ENCODE data around the gene AGBL4.

The AGBL4 gene

GRCh38 chr1:48876330-48876785 lies 1147.4 kb downstream of the AGBL4 start:
- no peak for DNase-seq

DNA sequence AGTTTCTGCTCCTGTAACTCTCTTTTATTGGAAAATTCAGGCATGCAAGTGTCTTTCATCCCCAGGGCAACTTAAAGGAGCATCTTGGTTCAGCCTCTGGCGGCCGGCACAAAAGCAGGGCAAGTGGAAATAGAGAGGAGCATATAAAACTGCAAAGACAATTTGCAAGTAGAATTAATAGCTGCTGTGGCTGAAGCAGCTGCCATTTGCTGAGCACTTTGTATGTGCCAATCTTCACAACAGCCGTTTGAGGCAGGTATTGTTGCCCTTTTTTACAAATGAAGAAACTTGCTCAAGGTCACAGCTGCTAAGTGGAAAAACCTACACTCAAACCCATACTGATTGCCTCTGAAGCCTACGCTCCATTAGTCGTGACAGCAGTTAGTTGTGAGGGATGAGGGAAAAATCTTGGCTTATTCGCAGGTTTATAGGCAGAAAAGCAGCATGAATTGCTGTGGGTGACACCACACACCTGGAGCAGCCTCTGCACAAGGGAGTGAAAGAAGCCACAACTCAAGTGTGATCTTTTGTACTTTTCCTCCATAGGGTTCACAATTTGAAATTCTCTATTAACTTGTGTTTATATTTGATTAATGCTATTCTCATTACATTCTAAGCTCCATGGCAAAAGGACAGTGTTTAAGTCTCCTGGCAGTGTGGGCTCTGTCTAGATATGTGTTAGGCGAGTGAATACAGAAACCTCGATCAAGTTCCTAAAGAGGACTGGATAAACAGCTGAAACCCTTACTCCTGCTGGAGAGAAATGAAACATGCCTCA lies 1148.0 kb downstream of the AGBL4 start:
- no peak for DNase-seq

DNA sequence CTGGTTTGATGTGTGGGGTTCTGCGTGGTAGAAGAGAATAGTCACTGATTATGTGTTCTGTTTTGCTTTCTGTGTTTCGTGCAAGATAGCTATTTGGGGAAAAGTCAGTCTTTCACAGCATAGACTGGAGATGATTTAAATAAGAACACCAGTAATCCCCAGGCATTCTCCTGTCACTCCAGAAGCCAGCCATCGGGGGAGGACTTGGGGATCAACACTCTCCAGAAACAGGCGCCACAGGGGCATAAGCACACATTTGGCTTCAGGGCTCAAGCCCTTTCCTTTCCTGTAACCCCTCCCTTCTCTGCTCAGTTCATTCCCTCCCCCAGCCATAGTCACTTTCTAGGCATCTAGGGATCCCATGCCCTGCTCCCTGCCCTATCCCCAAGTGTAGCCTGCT lies 1149.8 kb downstream of the AGBL4 start:
- no peak for DNase-seq

GRCh38 chr1:48870596-48870995 lies 1153.2 kb downstream of the AGBL4 start:
- no peak for DNase-seq

GRCh38 chr1:48869116-48869893 lies 1154.4 kb downstream of the AGBL4 start:
- no peak for DNase-seq

- no peak for DNase-seq
Observed at GRCh38 chr1:48864913-48865312, 1158.8 kb downstream of the AGBL4 start.

- DNase-seq = no peak
Observed at GRCh38 chr1:48859456-48859855, 1164.3 kb downstream of the AGBL4 start.

DNA sequence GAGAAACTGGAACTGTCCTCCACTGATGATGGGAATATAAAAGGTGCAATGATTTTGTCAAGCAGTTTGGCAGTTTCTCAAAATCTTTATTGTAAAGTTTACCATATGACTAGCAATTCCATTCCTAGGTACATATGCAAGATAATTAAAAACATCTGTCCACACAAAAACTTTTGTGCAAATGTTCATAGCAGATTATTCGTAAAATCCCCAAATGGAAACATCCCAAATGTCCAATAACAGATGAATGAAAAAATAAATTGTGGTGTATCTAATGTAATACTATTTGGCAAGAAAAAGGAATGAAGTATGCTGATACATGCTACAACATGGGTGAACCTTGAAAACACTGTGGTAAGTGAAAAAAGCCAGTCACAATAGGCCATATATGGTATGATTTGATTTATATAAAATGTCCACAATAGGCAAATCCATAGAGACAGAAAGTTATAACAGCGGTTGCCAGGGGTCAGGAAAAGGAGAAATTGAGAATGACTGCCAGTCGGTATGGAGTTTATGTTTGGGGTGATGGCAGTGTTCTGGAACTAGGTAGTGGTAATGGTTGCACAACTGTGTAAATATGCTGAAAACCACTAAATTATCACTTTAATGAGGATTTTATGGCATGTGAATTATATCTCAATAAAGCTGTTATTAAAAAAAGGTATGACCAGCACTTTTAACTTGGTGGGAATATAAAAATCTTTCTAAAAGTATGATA lies 1165.4 kb downstream of the AGBL4 start:
- no peak for DNase-seq

DNA sequence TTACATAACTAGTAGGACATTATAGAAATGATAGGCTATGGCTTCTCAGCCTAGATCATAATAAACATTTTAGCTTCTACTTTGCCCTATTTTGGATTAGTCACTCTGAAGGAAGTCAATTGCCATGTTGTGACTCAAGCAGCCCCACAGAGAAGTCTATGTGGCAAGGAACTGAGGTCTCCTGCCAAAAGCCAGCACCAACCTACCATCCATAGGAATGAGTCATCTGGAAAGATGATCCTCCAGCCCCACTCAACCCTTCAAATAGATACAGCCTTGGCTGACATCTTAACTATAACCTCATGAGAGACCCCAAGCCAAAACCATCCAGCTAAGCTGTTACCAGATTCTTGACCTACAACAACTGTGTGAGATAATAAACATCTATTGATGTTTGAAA lies 1170.7 kb downstream of the AGBL4 start:
- DNase-seq = no peak

DNA sequence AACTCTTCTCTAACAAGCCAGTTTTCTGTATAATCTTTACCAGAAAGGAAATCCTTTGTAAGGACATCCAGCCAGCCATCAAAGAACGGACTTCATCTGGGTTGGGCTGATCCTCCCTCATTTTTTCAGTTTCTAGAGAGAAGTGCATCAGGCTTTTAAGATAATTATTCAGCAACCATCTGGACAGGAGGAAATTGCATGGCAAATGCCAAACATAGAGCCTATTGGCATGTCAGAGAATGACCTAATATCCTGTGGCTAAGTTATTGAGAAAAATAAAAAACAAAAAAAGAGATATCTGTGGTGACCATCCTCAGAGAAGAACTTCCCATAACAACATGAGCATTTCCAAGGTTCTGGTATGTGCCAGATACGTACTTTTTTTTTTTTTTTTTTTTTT lies 1172.1 kb downstream of the AGBL4 start:
- DNase-seq = no peak

DNA sequence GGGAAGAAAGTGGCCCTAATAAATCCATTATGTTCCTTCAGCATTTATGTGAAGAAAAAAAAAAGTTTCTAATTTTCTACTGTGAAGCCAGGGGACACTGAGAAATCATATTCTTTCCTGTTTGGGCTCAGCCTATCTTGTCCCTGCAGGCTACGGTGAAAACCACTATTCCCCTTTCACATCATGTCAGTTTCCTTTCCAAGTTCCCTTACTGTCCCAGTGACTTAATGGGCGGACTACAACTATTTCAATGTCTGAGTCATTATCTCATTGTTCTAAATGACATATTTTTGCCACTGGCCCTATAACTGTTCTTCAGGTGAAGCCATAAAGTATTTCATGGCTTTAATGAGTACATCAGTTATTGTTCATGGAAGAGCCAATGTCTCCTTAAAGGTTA lies 1175.7 kb downstream of the AGBL4 start:
- no peak for DNase-seq

- DNase-seq = no peak
Observed at GRCh38 chr1:48846441-48846840, 1177.3 kb downstream of the AGBL4 start.

GRCh38 chr1:48844187-48844586 lies 1179.6 kb downstream of the AGBL4 start:
- no peak for DNase-seq

- no peak for DNase-seq
Observed at GRCh38 chr1:48841966-48842365, 1181.8 kb downstream of the AGBL4 start.

- DNase-seq = no peak
Observed at GRCh38 chr1:48841461-48841860, 1182.3 kb downstream of the AGBL4 start.

DNA sequence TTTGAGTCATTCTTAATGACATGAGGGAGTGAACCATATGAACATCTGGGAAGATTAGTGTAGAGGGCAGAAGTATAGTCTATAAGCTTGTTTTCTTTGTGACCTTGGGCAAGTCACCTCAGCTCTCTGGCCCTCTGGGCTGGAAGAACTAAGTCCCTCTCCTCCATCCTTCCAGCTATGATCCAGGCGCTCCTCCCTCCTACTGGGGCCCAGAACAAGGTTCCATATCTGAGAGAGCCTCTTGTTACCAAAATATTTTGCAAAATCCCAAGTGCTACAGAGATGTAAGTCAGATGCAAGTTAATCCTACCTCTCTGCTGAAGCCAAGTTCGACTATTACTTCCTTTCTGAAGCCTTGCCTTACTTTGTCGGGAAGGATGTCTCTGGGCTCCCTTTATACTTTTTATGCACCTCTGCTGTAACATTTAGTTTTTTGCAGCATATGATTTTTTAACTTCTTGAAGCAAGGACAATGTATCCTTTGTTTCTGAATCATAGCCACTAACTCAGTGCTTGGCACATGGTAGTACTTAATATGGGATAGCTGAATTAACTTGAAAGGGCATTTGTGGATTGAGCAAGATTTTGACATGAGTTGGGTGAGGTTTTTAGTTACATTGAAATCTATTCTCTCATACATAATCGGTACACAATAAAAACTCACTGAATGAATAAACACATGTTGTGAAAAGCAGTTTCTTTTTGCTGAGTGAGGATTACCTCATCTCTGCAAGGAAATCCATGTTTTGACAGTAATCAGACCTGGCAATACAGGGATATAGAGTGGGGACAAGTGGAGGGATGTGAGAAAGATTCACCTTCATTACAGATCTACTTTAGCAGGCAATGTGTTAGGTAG lies 1192.4 kb downstream of the AGBL4 start:
- DNase-seq = no peak

DNA sequence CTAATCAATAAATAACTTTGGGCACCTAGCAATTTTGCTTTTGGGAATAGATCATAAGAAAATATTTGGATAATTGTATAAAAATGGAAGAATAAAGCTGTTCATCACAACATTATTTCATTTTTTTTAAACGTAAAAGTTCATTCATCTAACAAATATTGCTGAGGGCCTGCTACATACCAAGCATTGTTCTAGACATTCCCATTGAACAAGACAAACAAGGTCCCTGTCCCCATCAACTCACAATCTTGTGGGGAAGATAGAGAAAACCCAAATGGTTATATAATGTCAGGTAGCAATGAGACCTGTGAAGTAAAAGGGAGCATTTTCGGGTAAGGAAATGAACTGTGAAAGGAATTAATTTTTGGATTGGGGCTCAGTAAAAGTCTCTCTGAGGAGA lies 1193.0 kb downstream of the AGBL4 start:
- no peak for DNase-seq

DNA sequence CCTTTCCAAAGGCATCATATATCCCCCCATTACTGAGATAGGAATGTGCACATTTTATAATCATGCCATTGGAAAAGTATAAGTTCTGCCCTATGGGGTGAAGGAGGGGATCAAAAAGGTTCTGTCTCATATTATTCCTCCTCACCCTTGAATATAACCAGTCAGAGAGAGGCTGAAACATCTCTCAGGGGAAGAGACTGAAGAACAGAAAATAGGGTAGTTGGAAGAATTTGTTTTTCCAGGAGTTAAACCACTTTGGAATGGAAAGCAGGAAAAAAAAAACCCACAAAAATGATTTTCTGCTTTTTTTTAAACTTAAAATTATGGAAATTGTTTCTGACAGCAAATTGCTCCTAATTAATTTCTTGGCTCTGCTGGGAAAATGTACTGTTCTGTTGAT lies 1194.3 kb downstream of the AGBL4 start:
- DNase-seq = no peak

DNA sequence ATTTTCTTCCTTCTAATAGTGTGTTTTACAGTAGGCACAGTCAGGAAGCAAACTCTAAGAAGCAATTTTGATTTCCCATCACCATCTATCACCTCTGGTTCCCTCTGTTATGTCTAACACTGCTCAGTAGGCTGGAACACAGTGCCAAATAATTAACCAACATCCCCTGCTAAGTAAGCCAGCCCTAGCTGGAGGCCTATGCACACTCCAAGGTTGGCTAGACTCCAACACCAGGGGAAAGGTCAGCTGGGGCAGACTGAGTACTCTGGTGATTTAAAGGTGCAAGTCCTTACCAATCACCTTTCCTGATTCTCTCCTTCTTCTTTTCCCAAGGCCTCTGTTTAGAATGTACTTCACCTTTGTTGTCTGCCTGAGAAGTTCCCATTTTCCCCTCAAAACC lies 1200.6 kb downstream of the AGBL4 start:
- DNase-seq = no peak

GRCh38 chr1:48820491-48820890 lies 1203.3 kb downstream of the AGBL4 start:
- no peak for DNase-seq

DNA sequence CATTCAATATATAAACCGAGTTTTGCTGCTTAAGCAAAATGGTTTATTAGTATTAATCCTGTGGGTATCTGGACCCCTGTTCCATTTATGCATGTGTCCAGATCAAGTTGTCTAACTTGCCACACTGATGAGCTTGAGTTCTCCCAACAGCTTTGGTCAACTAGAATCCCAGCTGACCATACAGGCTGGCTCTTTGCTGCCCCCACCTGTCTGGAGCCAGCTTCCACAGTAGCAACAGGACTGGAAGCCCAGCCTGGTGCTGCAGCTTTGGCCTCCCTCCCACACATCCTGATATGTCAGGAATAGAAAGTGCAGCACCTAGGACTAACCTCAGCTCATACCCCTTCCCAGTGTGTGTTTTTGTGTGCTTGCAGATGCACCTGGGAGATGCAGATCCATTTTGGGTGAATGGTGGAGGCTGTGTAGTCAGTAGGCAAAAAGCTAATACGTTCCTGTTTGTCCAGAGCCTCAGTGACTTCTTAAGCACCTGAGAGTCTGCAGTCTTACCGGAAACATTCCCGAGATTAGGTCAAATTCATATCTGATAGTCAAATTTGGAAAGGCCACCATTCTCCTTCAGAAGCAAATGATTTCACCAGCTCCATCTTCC lies 1206.1 kb downstream of the AGBL4 start:
- DNase-seq = no peak

DNA sequence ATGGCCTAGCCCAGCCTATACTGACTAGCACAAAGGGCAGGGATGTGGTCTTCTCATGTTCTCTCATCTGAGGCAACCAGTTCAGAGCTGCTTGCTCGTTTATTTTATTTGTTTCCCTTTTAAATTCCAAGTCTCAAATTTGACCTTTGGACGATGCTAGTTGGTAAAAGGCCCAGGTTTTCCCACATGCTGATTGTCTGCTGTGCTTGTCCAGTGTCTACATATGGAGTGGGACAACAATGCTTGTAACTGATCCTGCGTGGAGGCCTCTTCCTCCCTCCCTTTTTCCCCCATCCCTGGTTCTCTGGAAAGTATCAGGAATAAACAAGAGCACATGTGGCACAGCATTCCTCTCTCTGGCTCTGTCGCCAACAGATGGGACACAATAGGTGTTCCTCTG lies 1213.0 kb downstream of the AGBL4 start:
- DNase-seq = no peak

Data from stimulated activated naive CD4-positive, alpha-beta T cell treated with Interleukin-2 at 50 U/mL for 16 hours (primary cell).